Left lobe of liver (tissue), 2 donors: ENCODE results near the gene KLHDC9. TPM values are rescaled to one million over a fixed set of nuclear protein-coding genes. Genes with fewer than 3 reads are reported as not detected.
"Not testable (repeated sequence)": the region's sequence is repeated elsewhere in the genome, so short reads cannot be mapped to it uniquely, and the experiment has no call there.

Source experiments
- ATAC-seq: fragments of 200-7000 bp; cut with Tn5 transposase; one replicate; pipeline ENCODE4 v1.9.1; 2020; ENCODE audit warnings: mild to moderate bottlenecking, moderate library complexity
- DNase-seq: peaks from one replicate; pipeline ENCODE4 v3.0.0-alpha.2; 2020; ENCODE audit warnings: low spot score
- total RNA-seq: library from RNA; stranded (reverse); gene quantifications from one replicate; pipeline ENCODE4 v1.2.1, GENCODE V29; 2021
- donor health status: DM: no; HTN: no; CAD: no; lungs with moderate emphysema.
- donor health status: DM: no; HTN: yes; CAD: no.

Gene KLHDC9, protein sequence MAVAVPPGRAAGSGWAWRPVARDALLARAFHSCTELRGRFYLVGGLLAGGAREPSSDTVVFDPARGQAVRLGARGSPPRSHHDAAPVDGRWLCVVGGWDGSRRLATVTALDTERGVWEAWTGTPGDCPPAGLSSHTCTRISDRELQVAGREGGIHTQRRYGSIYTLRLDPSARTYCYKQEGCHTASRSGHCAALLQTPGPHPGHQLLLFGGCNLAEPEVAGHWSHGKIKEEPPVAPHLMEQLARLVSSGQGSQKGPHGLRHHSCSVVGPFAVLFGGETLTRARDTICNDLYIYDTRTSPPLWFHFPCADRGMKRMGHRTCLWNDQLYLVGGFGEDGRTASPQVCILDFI
- 6.2 TPM for total RNA-seq

DNA sequence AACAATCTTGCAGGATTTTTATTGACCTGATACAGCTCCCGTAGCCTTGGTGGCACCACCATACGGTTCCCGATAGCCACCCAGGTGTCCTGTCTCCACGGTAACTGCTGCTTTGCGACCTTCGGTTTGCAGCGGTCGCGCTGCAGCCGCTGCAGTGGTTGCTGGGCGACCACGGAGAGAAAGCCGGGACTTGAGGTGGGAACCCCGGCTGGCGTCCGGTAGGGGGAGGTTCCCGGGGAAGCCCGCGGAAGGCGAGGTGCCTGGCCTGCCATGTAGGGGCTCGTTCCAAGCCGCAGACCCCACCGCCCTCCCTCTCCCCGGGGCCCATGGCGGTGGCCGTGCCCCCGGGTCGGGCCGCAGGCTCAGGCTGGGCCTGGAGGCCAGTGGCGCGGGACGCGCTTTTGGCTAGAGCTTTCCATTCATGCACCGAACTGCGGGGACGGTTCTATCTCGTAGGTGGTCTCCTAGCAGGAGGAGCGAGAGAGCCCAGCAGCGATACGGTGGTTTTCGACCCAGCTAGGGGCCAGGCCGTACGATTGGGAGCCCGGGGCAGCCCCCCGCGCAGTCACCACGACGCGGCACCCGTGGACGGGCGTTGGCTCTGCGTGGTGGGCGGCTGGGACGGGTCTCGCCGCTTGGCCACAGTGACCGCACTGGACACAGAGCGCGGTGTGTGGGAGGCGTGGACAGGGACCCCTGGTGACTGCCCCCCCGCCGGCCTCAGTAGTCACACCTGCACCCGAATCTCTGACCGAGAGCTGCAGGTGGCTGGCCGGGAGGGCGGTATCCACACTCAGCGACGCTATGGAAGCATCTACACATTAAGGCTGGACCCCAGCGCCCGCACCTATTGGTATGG, at the start of gene KLHDC9:
TSS of gene KLHDC9 (plus strand) at position 152 of the 859 bp plus-strand sequence. CDS start at position 327, 175 bp downstream.
- DNase-seq (peak; percentile 90), ATAC-seq (peak; percentile 89)

DNA sequence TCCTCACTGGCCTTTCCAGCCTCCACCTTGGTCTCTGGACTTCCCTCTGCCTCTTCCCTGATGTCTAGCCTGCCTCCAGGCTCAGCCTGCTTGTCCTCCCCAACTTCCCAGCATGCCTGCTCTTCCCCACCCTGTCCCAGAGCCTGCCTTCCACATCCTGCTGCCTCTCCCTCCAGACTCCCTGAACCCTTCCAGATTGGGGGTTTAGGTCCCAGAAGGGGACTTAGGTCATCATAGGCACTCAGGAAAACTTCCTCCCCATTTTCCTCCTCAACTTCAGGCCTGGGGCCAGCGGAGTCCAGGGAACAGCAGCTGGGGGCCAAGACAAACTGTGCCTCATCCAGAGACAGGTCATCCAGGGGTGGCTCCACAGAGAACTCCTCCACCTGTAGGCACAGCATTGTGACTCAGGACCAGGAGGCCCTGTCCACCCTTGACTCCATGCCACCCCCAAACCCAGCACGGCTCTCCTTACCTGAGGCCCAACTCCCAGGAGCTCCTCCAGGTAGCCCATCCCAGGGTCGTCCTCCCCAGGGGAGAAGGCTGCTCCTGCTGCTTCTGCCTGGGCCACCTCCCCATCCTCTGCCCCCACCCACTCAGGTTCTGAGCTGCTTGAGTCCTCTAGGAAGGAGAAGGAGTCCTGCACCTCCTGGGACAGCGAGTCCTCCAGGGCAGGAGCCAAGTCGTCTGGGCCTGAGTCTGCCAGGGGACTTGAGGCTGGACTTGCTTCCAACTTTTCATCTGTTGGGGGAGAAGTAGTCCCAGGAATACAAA, 49.0 kb upstream of the KLHDC9 start:
- DNase-seq (no peak), ATAC-seq (no peak)

DNA sequence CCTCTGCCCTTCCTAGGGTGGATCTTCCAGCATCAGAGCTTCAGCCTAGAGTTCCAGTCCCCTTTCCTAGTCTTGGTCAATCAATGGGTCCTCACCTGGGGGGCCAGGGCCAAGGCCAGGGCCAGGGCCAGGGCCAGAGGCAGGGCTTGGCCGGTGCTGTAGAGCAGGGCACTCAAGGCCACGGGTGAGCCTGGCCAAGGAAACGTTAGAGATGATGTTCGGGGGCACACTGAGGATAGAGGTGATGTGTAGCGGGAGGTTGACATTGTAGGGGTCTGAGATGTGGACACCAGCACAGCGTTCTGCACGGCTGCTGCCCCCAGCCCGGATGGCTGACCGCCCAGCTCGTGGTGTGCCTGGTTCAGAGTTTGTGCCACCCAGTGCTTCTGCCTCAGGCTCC, 46.9 kb upstream of the KLHDC9 start:
- no peak for DNase-seq
- no peak for ATAC-seq

DNA sequence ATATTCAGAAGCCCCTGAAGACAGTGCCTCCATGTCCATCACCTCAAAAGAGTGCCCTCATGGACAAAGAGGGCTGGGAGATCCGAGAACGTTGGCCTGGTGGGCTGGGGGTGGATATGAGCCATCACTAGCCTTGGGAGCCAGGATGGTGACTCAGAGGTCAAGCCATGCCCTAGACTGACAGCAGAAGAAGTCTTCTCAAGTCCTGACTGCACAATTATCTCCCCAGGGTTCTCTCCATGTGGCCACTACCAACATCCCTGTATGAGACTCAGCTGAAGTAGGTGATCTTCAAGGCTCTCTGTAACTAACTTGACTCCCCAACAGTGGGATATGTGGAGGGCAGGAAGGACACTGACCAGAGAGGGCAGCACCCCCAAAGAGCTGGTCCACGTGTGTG, 45.3 kb upstream of the KLHDC9 start:
- no peak for DNase-seq

DNA sequence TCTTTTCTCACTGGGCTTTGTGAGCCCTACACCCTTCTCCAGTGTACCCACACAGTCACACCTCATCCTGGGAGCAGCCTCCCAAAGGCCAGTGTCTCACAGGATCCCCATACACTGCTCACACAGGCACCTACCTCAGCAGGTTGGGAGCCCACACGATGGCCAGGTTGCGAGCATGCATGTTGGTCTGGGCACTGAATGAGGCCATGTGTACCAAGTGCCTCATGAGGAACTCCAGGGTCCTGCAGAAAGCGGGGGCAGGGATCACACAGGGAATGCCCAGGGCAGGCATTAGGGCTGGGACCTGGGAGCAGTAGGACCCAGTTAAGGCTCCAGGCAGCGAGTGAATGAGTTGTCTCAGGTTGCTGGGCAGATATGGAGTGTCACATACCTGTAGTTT, 43.9 kb upstream of the KLHDC9 start:
- DNase-seq (no peak), ATAC-seq (no peak)

More for the DNA sequence above, 45.3 kb upstream of the KLHDC9 start:
- no peak for ATAC-seq

DNA sequence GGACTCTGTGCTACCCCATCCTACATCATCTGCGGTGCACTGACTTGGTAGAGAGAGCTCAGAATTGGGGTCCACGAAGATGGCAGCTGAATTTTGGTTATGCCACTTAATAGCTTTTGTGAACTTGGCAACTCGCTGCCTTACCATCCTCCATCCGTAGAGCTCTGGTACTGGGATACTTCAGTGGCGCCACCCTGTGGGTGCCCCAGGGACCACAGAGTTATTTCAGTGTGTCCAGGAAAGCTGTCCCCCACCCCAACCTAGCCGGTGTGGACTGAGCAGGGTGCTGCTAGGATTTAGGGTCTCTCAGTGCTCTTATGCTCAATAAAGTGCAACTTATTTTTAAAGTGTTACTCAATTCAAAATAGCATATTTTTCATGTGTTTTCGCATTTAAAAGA, 43.4 kb upstream of the KLHDC9 start:
- DNase-seq (no peak), ATAC-seq (no peak)

DNA sequence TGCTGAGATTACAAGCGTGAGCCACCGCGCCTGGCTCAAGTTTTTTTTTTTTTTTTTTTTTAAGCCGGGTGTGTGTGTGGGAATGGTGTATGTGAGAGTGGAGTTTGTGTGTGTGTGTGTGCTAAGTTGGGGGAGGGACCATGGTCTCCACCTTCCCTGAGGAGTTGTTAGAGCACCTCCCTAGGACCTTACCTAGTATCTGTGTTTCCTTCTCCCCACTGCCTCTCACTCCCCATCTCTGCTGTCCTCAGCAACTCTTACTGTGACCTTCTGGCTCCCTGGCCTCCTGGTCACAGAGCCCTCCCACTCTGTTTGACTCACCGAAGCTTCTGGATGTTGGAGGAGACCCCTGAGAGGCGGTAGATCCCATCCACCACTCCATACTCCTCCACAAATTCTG, 38.9 kb upstream of the KLHDC9 start:
- ATAC-seq (no peak), DNase-seq (no peak)

DNA sequence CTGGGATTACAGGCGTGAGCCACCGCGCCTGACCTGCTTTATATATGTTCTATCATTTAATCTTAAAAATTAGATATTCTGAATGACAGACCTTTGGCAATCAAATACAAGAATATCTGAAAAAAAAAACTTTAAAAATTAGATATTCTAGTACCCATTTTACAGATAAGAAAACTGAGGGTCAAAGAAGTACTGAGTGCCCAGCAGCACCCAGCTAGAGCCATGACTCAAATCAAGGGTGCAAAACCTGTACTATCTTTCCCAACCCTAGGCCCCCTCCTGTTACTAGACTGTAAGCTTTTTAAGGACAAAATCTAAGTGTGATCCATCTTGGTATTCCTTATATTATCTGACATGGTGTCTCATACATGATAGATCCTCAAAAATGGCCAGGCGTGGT, 36.7 kb upstream of the KLHDC9 start:
- no peak for DNase-seq
- no peak for ATAC-seq

DNA sequence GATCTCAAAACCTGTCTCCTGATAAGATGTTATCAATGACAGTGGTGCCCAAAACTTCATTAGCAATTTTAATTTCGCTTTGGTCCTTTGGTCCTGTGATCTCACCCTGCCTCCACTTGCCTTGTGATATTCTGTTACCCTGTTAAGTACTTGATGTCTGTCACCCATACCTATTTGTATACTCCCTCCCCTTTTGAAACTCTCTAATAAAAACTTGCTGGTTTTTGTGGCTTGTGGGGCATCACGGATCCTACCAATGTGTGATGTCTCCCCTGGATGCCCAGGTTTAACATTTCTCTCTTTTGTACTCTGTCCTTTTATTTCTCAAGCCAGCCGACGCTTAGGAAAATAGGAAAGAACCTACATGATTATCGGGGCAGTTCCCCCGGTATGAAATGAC, 34.2 kb upstream of the KLHDC9 start:
- not testable (repeated sequence) for ATAC-seq, DNase-seq

DNA sequence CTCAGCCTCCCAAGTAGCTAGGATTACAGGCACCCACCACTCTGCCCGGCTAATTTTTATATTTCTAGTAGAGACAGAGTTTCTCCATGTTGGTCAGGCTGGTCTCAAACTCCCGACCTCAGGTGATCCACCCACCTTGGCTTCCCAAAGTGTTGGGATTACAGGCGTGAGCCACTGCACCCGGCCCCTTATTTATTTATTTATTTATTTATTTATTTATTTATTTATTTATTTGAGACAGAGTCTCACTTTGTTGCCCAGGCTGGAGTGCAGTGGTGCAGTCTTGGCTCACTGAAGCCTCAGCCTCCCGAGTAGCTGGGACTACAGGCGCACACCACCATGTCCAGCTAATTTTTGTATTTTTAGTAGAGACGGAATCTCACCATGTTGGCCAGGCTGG, 32.5 kb upstream of the KLHDC9 start:
- ATAC-seq, DNase-seq: not testable (repeated sequence)

DNA sequence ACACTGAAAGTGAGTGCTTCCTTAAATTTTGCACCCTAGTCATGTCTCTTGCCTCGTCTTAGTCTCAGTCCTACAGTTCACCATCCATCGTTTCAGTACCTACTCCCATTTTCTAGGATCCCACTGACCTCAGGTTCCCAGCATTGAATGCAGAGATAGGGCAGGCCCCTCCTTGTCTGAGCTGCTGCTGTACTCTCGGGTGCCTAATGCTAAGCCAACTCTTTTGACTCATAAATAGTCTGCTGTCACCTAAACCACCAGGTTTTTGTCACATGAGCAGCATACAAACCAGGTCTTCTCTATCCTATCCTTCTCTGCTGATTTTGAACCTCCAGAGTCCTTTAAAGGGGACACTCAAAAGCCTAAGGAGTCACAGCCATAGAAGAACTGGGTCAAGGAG, 31.5 kb upstream of the KLHDC9 start:
- ATAC-seq = no peak

DNA sequence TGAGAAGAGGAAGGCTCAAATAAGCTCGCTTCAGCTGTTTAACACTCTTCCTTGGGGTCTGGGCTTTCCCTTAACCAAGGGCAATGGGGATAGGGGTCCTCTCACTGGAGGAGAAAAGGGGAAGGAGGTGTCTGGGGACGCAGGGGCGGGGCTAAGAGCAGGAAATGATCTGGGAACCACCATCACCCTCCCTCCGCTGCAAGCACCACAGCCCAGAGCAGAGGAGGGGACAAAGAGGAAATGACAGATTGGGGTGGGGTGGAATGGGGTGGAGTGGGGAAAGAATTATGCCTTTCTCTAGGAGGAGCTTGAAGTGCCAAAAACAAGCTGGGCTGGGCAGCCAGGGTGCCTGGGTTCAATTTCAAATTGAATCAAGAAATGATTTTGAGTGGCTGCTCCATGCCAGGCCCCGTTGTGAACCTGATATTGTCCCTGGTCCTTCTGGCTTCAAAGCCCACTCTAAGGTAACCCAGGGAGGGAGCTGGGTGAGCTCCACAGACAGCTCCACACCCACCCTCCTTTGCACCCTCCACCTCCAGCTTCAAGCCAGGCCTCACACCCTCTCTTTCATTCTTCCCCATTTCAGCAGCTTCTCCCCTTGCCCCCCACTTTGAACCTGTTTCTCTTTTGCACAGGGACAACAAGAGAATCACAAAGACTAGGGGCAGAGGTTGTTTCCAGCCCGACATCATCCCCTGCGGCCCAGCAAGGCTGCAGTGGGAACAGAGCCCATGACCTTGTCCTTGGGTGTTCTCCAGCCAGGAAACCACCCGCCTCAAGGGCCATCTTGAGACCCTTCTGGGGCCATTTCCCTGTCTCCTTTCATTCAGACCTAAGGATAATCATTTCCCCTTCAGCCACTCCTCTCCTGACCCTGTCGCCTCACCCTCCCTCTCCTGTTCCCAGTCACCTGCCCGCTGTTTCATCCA, 29.6 kb upstream of the KLHDC9 start:
- ATAC-seq = peak; percentile 68
- no peak for DNase-seq

More for the DNA sequence above, 31.5 kb upstream of the KLHDC9 start:
- no peak for DNase-seq

DNA sequence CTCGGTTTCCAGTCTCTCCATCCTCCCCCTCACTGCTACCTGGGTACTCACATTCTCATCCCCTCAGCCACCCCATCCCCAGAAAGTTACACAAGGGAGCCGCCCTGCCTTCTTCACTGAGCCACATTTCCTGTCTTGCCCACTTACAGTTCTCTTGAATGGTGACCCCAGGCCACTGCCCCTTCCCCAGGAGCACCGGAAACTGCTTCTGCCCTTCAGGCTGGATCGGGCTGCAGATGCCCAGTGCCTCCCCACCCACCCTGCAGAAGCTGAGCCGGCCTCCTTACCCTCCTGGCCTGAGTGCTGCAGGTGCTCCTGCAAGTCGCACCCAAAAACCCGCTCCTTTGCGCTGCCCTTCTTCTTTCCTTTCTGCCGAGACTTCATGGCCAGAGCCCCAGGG, 28.9 kb upstream of the KLHDC9 start:
- ATAC-seq (no peak), DNase-seq (no peak)

DNA sequence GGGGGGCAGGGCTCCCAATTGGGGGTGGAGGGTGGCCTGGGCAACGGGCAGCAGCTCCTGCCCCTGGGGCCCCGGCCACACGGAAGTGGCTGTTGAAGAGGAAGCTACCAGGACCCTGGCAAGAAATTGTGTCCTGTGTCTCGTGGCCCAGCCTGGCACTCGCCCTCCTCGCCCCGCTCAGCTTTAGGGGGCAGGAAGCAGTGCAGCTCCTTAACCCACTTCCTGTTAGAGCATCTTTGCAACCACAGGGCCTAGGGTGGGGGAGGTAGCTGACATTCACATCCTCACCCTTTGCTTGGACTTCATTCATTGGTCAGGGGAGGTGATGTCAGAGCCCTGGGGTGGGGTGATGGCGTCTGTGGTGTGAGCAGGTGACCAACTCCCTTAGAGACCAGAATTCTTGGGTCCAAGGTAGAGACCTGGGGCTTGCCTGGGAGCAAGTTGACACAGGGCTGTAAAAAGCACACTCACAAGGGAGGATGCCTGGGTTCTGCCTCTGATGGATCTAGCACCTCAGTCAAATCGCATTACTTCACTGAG, 28.4 kb upstream of the KLHDC9 start, which contains the start of gene ARHGAP30:
TSS of gene ARHGAP30 (minus strand) at position 161 of the 540 bp plus-strand sequence. CDS start 267 bp downstream, outside the sequence.
- ATAC-seq (peak; percentile 59), DNase-seq (peak; percentile 56)

DNA sequence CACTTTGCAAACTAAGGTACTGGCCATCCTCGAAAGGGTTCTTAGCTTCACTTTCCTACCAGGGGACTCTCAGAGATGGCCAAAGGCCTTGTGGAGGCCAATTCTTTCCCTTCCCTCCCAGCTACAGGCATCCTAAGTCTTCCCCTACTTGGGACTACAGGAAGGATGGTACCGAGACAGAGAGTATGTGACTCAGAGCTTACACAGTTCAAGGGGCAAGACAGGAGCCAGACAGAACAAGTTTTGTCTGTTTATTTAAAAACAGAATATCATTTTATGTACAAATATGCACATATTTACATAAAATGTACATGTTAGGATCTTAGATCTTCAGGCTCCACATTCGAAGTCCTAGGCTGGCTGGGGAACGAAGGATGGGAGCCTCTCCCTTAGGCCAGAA, 27.4 kb upstream of the KLHDC9 start:
- DNase-seq (no peak), ATAC-seq (no peak)

DNA sequence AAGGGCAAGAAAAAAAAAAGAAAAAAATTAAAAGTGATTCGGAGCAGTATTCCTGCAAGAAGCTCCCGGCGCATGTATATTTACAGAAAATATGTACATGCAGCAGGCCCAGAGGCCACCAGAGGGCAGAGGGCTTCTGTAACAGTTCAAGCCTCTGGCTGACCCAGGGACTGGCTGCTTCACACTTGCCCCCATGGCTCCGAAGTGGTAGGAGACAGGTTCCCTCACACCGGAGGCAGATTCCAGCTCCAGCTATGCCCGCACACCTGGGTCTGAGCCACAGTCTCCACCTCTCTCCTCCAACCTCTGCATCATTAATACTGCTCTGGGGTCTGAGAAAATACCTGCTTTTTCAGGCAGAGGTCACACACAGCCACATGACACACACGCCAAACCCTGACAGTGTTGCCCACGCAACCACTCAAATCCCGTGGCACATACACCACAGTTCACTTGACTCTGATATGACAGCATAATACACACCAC, 26.2 kb upstream of the KLHDC9 start:
- ATAC-seq = peak; percentile 66

DNA sequence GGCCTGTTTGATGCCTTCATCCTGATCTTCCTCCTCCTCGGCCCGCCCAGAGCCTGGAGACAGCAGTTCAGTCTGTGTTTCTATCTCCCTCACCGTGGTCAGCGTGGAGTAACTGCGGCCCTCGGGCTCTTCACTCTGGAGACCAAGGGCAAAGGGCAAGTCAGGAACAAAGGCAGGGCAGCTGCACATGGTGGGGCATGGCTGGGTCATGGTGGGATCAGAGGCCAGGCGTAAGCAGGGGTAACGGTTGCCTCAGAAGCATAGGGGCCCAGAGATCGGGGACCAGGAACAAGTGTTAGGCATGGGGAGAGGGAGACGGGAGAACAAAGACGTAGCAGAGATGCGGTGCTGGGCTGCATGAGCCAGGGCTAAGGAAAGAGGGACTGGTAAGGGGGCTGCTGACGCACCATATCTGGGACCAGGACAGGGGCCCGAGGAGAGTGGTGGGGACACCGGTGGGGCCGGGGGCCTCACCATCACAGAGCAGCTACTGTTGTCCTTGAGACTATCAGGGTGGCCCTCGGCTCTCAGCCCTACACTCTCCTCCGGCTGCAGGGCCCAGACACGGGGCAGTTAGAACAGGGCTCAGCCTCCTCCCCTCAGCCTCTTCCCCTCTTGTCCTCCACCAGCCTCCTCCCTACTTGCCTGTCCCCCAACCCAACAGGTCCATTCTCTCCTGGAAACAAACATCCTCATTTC, 25.3 kb upstream of the KLHDC9 start:
- no peak for DNase-seq
- no peak for ATAC-seq

More for the DNA sequence above, 26.2 kb upstream of the KLHDC9 start:
- no peak for DNase-seq

DNA sequence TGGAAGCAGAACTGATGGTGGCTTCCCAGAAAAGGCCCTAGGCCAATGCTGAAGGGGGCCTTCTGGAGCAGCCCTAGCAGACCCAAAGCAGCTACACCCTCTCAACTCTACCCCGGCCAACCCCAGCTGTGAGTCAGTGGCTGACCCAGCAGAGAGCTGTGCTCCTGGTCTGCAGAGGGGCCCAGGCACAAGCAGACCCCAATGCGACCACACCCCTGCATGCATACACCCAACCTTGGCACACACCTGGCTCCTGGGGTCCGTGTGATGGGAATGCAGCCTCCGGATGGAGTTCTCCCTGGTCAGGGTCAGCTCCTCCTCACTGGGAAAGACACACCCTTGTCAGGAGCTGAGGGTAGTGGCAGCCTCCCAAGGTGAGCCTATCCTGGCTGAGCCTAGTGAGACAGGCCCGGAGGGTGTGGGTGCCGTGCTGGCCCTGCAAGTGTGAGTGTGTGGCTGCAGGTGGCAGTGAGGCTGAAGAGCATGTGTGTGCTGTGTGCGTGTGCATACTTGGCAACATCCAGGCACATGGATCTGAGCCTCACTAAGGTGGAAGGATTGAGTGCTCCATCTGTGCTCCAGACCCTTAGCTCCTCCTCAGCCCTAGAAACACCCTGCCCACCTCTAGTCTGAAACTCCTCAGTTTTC, 24.6 kb upstream of the KLHDC9 start:
- no peak for DNase-seq
- ATAC-seq = no peak
